ENCODE results near the gene SYNE3.

DNA sequence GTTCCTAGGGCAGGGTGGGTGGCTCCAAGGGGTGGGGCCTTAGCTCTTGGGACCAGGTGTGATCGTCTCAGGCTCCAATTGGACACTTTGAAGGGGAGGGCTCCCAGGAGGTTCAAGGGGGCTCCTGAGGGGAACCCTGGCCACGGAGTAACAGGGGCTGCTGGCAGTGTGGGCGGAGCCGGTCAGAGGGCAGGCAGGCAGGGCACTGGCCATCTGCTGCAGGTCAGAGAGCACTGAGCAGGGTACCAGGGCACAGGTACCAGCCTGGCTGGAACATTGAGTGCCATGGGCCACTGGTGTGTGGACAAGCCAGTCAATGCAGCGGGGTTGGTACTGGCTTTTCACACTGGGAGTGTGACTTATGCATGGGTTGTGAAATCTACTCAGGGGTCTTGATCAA, 32.2 kb downstream of the SYNE3 start:
- TF ChIP-seq, protein P1, sequence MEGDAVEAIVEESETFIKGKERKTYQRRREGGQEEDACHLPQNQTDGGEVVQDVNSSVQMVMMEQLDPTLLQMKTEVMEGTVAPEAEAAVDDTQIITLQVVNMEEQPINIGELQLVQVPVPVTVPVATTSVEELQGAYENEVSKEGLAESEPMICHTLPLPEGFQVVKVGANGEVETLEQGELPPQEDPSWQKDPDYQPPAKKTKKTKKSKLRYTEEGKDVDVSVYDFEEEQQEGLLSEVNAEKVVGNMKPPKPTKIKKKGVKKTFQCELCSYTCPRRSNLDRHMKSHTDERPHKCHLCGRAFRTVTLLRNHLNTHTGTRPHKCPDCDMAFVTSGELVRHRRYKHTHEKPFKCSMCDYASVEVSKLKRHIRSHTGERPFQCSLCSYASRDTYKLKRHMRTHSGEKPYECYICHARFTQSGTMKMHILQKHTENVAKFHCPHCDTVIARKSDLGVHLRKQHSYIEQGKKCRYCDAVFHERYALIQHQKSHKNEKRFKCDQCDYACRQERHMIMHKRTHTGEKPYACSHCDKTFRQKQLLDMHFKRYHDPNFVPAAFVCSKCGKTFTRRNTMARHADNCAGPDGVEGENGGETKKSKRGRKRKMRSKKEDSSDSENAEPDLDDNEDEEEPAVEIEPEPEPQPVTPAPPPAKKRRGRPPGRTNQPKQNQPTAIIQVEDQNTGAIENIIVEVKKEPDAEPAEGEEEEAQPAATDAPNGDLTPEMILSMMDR (IDR thresholded peaks at IDR 0.05; ENCODE audit: insufficient read depth, low read depth, low read length), result no peak
- TF ChIP-seq EZH2 (IDR thresholded peaks at IDR 0.05; ENCODE audit: insufficient read depth, low read length), result no peak

Data from astrocyte (in vitro differentiated cells and primary cell).